RWPE2 (cell line): ENCODE measurements around the gene AKR1B1.

ENCODE experiments used
- ATAC-seq: fragments of 200-7000 bp; cut with Tn5 transposase; 3 replicates; pipeline ENCODE4 v1.9.1; 2021; ENCODE audit warnings: low read depth
- DNase-seq: peaks from one replicate; pipeline ENCODE4 v3.0.0-alpha.2; 2020; ENCODE audit warnings: low spot score
- H3K27ac ChIP-seq: fragments of 450-650 bp; 2 replicates; pipeline ENCODE4 v1.5.1; 2017; ENCODE audit warnings: mild to moderate bottlenecking; ENCODE audit not compliant: poor library complexity, severe bottlenecking
- H3K27me3 ChIP-seq: fragments of 250-450 bp; sonication (Bioruptor Pico); 2 replicates; pipeline ENCODE4 v1.5.1; 2021; ENCODE audit warnings: mild to moderate bottlenecking, moderate library complexity; ENCODE audit not compliant: insufficient read depth, poor library complexity, severe bottlenecking
- H3K36me3 ChIP-seq: fragments of 250-450 bp; sonication (Bioruptor Pico); 2 replicates; pipeline ENCODE4 v1.5.1; 2020; ENCODE audit warnings: low read depth, mild to moderate bottlenecking, moderate library complexity
- H3K4me1 ChIP-seq: fragments of 250-450 bp; sonication (Bioruptor Pico); 2 replicates; pipeline ENCODE4 v1.5.1; 2021; ENCODE audit warnings: mild to moderate bottlenecking, moderate library complexity; ENCODE audit not compliant: insufficient read depth, poor library complexity, severe bottlenecking
- H3K4me3 ChIP-seq: fragments of 250-450 bp; sonication (Bioruptor Pico); 2 replicates; pipeline ENCODE4 v1.5.1; 2021; ENCODE audit warnings: mild to moderate bottlenecking, moderate library complexity; ENCODE audit not compliant: severe bottlenecking
- H3K9me3 ChIP-seq: fragments of 250-450 bp; sonication (Bioruptor Pico); 2 replicates; pipeline ENCODE4 v1.5.1; 2021; ENCODE audit warnings: mild to moderate bottlenecking, moderate library complexity; ENCODE audit not compliant: severe bottlenecking
- CTCF ChIP-seq: fragments of 450-650 bp; IDR thresholded peaks from one replicate; pipeline ENCODE4 v1.5.1; 2017; ENCODE audit warnings: mild to moderate bottlenecking, moderate library complexity; ENCODE audit not compliant: poor library complexity, severe bottlenecking

AKR1B1 gene

GRCh38 chr7:134441264-134441663, 17.6 kb downstream of the AKR1B1 start:
- Histone ChIP-seq H3K4me3 (no peak overlapping the region), H3K27ac (no peak overlapping the region), H3K9me3 (no peaks in the 10 kb centered on the region), H3K36me3 (peaks cover 27% of the 10 kb centered on the region), H3K27me3 (no peaks in the 10 kb centered on the region), H3K4me1 (peaks cover 12% of the 10 kb centered on the region)
- no peak for ATAC-seq
- no peak for TF ChIP-seq CTCF
- DNase-seq = no peak

GRCh38 chr7:134440476-134440875, 18.4 kb downstream of the AKR1B1 start:
- no peak for ATAC-seq
- no peak for DNase-seq
- H3K36me3 ChIP-seq = peaks cover 27% of the 10 kb centered on the region
- H3K9me3 ChIP-seq = no peaks in the 10 kb centered on the region
- peaks cover 12% of the 10 kb centered on the region for H3K4me1 ChIP-seq
- H3K27ac ChIP-seq = no peak overlapping the region
- H3K4me3 ChIP-seq = no peak overlapping the region
- TF ChIP-seq CTCF = no peak
- no peaks in the 10 kb centered on the region for H3K27me3 ChIP-seq

GRCh38 chr7:134440067-134440466, 18.8 kb downstream of the AKR1B1 start:
- Histone ChIP-seq H3K36me3 (peaks cover 25% of the 10 kb centered on the region), H3K9me3 (no peaks in the 10 kb centered on the region), H3K4me3 (no peak overlapping the region), H3K27ac (no peak overlapping the region), H3K4me1 (peaks cover 12% of the 10 kb centered on the region), H3K27me3 (no peaks in the 10 kb centered on the region)
- ATAC-seq (no peak), DNase-seq (no peak)
- no peak for TF ChIP-seq CTCF

- no peak for TF ChIP-seq CTCF
- H3K36me3 ChIP-seq = peaks cover 14% of the 10 kb centered on the region
- ATAC-seq (no peak), DNase-seq (no peak)
- H3K4me3 ChIP-seq = no peak overlapping the region
- no peak overlapping the region for H3K27ac ChIP-seq
- H3K9me3 ChIP-seq = no peaks in the 10 kb centered on the region
- H3K4me1 ChIP-seq = peaks cover 8% of the 10 kb centered on the region
- no peaks in the 10 kb centered on the region for H3K27me3 ChIP-seq
These were observed 20.0 kb downstream of the AKR1B1 start for GRCh38 chr7:134438946-134439345.

GRCh38 chr7:134435161-134435920, 23.6 kb downstream of the AKR1B1 start:
- Histone ChIP-seq H3K36me3 (no peaks in the 10 kb centered on the region), H3K27ac (peak overlapping the region; percentile 42), H3K4me1 (peaks cover 5% of the 10 kb centered on the region), H3K27me3 (no peaks in the 10 kb centered on the region), H3K9me3 (no peaks in the 10 kb centered on the region), H3K4me3 (no peak overlapping the region)
- peak; percentile 50 for ATAC-seq
- DNase-seq = no peak
- no peak for TF ChIP-seq CTCF
